IPS-NIHi11 (cell line): Measurements from ENCODE around the gene OR8I2.
"Not testable (repeated sequence)": the region's sequence is repeated elsewhere in the genome, so short reads cannot be mapped to it uniquely, and the experiment has no call there.

Experiments used
- DNase-seq: peaks from one replicate; pipeline ENCODE4 v3.0.0; 2012; ENCODE audit warnings: mixed read lengths, low spot score

The OR8I2 gene

GRCh38 chr11:56093008-56093407 is at the start of gene OR8I2:
Gene OR8I2, plus strand, starts transcription at chr11:56093308. Its CDS starts 0 bp downstream, at chr11:56093308.
- no peak for DNase-seq

GRCh38 chr11:56045538-56045937 is 47.6 kb upstream of the OR8I2 start:
- no peak for DNase-seq

- DNase-seq = no peak
These were observed 44.6 kb upstream of the OR8I2 start for GRCh38 chr11:56048480-56048879.

DNA sequence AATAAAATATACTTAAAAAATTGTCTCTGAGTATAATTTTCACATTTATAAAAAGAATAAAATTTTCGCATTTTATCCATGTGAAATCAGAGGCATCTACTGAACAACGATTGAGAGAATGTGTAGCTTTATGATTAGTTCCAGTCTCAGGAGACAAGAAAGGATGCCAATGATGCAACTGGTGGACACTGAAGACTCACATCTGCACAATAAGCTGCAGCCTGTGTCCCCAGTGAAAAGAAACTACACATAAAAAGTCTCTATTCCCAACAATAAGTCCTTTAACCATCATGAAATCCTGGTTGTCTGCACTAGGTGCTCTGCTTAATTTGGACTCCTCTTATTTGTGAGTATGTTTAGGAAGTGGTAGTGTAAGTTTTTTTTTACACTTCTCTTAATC is 43.6 kb upstream of the OR8I2 start:
- DNase-seq = no peak

DNA sequence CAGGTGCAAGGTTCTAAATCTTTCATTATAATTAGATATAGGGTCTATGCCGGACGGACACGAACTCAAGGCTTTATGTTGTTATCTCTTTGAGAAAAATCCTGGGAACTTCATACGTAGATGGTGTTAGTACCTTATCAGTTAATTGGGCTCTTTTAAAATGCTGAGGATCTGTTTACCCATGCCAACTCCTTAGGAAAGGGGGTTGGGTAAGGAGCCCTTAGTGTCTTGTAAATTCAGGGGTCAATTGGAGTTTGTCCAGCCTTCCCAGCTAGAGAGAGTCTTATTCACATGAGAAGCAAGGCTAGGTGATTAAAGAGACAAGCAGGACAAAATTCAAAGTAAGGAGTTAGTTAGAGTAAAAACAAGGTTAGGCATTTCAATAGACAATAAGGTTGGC is 36.7 kb upstream of the OR8I2 start:
- DNase-seq = not testable (repeated sequence)

DNA sequence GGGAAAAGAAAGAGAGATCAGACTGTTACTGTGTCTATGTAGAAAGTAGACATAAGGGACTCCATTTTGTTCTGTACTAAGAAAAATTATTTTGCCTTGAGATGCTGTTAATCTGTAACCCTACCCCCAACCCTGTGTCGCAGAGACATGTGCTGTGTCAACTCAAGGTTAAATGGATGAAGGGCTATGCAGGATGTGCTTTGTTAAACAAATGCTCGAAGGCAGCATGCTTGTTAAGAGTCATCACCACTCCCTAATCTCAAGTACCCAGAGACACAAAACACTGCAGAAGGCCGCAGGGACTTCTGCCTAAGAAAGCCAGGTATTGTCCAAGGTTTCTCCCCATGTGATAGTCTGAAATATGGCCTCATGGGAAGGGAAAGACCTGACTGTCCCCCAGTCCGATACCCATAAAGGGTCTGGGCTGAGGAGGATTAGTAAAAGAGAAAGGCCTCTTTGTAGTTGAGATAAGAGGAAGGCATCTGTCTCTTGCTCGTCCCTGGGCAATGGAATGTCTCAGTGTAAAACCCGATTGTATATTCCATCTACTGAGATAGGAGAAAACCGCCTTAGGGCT is 35.4 kb upstream of the OR8I2 start:
- not testable (repeated sequence) for DNase-seq

DNA sequence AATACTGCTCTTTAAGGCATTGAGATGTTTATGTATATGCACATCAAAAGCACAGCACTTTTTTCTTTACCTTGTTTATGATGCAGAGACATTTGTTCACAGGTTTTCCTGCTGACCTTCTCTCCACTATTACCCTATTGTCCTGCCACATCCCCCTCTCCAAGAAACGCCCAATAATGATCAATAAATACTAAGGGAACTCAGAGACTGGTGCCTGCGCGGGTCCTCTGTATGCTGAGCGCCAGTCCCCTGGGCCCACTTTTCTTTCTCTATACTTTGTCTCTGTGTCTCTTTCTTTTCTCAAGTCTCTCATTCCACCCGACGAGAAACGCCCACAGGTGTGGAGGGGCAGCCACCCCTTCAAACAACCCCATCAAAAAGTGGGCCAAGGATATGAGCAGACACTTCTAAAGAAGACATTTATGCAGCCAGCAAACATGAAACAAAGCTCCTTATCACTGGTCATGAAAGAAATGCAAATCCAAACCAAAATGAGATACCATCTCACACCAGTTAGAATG is 34.8 kb upstream of the OR8I2 start:
- not testable (repeated sequence) for DNase-seq

DNA sequence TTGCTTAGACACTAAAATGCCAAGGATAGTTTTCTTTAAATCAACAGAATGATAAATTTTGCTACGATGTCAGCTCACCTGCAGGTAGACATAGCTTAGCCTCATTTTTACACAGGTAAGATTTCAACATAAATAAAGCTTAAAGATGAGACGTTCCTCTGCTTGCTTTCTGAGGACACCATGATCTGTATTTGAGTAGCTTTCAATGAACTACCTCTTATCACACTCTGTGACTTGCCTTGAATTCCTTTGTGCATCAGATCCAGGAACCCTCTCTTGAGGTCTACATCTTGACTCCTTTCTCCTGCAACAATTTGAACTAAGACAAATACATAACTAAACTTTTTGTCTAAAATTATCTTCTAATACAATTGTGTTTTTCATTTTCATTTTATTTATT is 26.1 kb upstream of the OR8I2 start:
- no peak for DNase-seq

- no peak for DNase-seq
These were observed 3.4 kb upstream of the OR8I2 start for GRCh38 chr11:56089697-56090096.

- no peak for DNase-seq
These were observed 10.2 kb downstream of the OR8I2 start, which contains the start of gene OR8H2 for GRCh38 chr11:56103210-56103737. Gene OR8H2, plus strand, starts transcription at chr11:56103687. Its CDS starts 1,356 bp downstream, at chr11:56105043.

DNA sequence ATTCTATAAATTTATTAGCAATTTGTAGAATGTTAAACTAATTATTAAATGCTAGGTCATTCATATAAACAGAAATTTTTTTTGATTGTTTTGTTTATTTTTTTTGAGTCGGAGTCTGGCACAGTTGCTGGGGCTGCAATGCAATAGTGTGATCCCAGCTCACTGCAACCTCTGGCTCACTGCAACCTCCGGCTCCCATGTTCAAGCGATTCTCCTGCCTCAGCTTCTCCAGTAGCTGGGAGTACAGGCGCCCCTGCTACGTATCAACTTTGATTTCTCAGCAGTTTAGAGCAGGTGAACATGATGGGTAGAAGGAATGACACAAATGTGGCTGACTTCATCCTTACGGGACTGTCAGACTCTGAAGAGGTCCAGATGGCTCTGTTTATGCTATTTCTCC is 29.0 kb downstream of the OR8I2 start, which contains the start of gene OR8H3:
TSS of gene OR8H3 (plus strand) at position 301 of the 400 bp plus-strand sequence. CDS start at position 301, 0 bp downstream.
- no peak for DNase-seq

DNA sequence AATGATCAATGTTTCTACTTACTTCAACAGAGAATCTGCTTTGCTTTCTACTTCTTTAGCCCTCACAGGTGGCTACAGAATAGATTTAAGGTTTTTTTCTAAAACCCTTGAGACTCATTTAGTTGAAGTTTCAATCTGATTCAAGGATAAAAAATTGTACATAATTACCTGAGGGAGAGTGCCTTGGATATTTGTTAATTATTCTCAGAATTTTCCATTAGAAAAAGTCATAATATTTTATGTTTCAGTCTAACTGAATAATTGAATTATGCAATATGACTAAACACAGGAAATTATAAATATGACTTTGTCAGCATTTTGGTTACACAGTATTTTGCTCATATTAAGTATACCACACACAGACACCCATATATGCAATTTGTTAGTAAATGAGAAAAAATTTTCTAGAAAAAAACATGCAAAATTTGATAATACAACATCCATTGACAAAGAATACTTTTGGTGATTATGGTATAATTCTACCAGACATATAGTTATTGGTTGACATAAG is 47.1 kb downstream of the OR8I2 start, which contains the start of gene OR8J3:
TSS of gene OR8J3 (minus strand) at position 51 of the 511 bp plus-strand sequence. CDS start 2,483 bp downstream, outside the sequence.
- no peak for DNase-seq

DNA sequence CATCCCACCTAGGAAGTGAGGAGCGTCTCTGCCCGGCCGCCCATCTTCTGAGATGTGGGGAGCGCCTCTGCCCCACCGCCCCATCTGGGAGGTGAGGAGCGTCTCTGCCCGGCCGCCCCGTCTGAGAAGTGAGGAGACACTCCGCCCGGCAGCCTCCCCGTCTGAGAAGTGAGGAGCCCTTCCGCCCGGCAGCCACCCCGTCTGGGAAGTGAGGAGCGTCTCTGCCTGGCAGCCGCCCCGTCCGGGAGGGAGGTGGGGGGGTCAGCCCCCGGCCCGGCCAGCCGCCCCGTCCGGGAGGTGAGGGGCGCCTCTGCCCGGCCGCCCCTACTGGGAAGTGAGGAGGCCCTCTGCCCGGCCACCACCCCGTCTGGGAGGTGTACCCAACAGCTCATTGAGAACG is 50.6 kb downstream of the OR8I2 start:
- DNase-seq = not testable (repeated sequence)
